HG03571 (cell line): ENCODE results near the gene ARF4.
"Not testable (repeated sequence)": the region's sequence is repeated elsewhere in the genome, so short reads cannot be mapped to it uniquely, and the experiment has no call there.

ENCODE experiments used
- ATAC-seq: cut with Tn5 transposase; IDR thresholded peaks from one replicate; pipeline ENCODE4 v1.9.1; 2021; ENCODE audit not compliant: unreplicated experiment

ARF4 gene

DNA sequence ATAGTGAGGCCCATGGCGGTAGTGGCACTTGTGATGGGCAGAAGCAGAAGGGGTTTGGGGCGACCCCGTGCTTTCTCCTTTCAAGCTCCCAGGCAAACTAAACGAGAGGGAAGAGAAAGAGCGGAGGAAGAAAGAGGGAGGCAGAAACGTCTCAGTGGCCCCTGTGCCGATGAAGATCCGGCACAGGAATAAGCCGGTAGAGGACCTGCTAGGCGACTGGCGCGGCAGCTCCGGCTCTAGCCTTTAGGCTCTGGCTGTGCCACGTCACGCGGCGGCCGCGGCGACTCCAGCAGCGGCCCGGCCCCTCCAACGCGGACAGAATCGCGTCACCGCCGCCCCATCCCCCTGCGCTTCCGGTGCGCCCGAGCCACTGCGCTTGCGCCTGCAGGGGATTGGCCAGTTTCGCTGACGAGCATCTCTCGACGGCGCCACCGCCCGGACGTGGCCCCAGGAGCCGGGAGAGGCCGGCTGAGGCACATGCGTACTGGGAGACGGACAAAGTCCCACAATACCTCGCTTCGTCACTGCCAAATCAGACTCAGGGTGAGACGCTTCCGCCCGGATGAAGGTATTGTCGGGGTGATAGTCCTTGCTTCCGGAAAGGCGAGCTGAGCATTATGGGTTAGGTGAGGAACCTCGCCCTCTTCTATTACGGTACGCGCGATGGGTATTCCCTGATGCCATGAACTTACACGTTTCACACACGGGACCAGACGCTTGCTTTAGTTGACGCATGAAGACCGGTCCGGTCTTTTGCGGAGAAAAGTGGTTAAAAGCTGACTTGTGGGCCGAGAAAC lies at the start of gene ARF4:
Gene ARF4, minus strand, starts transcription at position 218 of the 797 bp plus-strand sequence. Its CDS starts 204 bp downstream, at position 14.
- ATAC-seq = peak; percentile 93

DNA sequence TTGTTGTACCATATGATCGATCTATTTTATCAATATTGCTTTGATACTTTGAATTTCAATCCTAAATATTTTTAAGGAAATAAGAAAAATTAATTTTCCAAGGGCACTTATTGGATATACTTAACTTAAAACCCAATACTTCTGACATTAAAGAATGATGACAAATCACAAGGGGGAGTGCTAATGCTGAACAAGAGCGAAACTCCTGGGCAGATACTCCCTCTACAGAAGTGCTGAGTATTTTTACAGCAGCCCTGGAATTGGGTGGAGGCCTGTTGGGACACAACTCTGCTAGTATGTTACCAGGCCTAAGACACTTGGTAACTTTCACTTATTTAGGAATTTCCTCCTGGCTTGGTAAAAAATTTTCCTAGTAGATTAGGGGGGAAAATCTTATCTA lies 49.6 kb upstream of the ARF4 start:
- no peak for ATAC-seq

DNA sequence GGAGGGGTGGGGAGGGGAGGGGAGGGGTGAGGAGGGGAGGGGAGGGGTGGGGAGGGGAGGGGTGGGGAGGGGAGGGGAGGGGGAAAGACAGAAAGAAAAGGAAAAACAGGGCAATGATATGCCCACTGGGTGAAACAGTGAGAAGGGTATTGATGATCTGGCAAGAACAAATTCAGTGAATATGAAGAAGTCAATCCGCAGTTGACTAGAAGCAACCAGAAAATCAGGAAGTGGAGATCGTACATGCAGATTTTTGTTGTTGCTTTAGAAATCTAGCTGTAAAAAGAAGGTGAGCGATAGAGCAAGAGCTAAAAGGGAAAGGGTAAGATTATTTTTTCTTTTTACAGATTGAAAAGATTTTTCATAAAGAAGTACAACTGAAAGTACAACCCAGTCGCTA lies 47.6 kb upstream of the ARF4 start:
- no peak for ATAC-seq

GRCh38 chr3:57637391-57637790 lies 40.2 kb upstream of the ARF4 start:
- no peak for ATAC-seq

DNA sequence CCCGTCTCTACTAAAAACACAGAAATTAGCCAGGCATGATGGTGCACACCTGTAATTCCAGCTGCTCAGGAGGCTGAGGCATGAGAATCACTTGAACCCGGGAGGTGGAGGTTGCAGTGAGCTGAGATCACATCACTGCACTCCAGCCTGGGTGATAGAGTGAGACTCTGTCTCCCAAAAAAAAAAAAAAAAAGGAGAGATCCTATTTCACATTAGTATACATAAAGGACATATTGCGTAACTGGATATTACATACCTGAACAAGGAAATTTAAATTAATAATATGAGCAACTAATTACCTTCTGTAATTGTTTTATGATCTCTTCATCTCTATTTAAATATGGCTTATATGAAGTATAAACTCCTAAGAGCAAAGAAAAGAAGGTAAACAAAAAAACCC lies 37.1 kb upstream of the ARF4 start:
- not testable (repeated sequence) for ATAC-seq

DNA sequence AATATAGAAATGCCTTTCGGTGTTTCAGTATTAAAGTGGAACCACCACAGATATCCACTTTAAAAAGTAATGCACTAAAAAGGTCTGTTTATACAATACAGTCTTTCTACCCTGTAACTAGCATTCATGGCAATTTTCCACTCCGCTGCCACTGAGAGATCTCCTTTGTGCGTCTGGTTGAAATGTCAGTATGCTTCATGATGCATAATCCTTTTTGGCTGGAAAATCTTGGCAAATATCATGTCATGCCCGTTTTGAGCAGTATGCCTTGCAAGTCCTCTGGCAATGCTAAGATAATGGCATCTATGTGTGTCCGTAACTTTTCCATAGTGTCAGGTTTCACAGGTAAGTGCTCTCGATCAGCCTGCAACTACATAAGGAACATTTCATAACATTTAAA lies 30.8 kb upstream of the ARF4 start:
- ATAC-seq = no peak

- ATAC-seq = no peak
These were observed 27.7 kb upstream of the ARF4 start for GRCh38 chr3:57624801-57625200.

DNA sequence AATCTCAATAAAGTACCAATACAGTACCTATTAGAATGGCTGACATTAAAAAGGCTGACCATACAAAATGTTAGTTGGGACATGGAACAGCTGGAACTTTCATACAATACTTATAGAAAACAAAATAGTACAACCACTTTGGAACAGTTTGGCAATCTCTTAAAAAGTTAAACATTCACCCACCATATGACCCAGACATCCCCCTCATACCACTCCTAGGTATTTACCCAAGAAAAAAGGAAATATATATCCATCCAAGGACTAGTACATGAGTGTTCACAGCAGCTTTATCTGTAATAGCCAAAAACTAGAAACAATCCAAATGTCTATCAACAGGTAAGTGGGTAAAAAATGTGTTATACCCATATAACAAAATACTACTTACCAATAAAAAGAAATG lies 25.2 kb upstream of the ARF4 start:
- no peak for ATAC-seq

- no peak for ATAC-seq
These were observed 20.6 kb upstream of the ARF4 start for GRCh38 chr3:57617739-57618138.

DNA sequence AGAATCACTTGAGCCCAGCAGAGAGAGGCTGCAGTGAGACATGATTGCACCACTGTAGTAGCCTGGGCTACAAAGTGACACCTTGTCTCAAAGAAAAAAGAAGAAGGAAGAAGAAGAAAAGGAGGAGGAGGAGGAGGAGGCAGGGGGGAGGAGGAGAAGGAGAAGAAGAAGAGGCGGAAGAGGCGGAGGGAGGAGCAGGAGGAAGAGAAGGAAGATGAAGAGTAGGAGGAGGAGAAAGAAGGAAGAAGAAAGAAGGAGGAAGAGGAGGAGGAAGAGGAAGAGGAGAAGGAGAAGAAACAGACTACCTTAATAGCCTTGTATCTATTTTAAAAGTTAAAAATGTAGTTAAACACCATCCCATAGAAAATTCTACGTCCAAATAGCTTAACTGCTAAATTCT lies 19.1 kb upstream of the ARF4 start:
- ATAC-seq = no peak

DNA sequence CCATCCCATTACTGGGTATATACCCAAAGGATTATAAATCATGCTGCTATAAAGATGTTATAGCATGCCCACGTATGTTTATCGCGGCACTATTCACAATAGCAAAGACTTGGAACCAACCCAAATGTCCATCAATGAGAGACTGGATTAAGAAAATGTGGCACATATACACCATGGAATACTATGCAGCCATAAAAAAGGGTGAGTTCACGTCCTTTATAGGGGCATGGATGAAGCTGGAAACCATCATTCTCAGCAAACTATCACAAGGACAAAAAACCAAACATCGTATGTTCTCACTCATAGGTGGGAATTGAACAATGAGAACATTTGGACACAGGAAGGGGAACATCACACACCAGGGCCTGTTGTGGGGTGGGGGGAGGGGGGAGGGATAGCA lies 14.7 kb upstream of the ARF4 start:
- not testable (repeated sequence) for ATAC-seq

DNA sequence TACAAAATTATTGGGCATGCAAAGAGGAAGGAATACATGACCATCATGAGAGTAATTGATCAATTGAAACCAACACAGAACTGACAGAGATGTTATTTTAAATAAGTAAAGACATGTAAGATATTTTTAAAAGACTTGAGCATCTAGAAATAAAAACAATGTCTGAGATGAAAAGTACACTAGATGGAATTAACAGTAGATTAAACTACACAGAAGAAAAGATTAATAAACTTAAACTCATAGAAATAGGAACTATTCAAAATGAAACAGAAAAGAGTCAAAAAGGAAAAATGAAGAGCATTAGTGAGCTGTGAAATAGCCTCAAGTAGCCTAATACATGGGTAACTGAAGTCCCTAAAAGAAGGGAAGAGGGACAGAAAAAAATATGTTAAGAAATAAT lies 8.5 kb upstream of the ARF4 start:
- ATAC-seq = no peak

DNA sequence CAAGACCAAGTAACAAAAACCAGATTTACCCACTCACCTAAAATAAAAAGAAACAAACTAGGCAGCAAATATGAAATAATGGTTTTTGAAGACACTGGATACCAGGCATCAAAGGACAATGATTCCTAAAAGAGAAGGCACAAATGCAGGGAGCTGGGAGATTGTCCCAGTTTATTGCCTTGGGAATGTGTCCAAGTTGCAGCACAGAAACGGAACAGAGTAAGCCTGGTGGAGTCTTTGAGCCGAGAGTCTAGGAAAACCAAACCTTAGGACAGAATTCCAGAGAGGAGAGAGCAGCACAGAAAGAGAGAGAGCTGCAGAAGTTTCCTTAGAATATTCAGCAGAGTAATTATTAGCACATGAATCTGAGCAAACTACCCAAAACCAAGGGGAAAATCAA lies 7.8 kb upstream of the ARF4 start:
- no peak for ATAC-seq

DNA sequence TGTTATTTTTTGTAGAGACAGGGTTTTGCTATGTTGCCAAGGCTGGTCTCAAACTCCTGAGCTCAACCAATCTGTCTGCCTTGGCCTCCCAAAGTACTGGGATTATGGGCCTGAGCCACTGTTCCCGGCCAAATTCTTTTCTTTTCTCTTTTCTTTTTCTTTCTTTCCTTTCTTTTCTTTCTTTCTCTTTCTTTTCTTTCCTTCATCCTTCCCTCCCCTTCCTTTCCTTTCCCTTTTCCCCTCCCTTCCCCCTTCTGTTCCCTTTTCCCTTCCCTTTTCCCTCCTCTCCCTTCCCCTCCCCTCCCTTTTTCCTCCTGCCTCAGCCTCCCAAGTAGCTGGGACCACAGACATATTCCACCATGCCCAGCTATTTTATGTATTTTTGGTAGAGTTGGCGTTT lies 3.1 kb upstream of the ARF4 start:
- no peak for ATAC-seq

DNA sequence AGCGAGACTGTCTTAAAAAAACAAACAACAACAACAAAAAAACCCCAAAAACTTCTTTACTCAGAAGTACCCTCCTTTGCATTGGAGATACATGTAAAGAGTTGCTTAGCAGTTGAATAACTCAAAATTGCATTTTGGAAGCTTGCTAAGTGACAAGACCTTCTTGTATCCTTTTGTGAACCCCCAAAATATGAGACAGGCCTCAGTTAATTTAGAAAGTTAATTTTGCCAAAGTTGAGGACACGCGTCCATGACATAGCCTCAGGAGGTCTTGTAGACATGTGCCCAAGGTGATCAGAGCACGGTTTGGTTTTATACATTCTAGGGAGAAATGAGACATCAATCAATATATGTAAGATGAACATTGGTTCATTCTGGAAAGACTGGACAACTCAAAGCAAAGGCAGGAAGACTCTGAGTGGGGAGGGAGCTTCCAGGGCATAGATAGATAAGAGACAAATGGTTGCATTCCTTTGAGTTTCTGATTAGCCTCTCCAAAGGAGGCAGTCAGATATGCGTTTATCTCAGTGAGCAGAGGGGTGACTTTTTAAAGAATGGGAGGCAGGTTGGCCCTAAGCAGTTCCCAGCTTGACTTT lies 1.7 kb upstream of the ARF4 start:
- no peak for ATAC-seq

- ATAC-seq = no peak
These were observed 533 bp downstream of the ARF4 start for GRCh38 chr3:57596495-57597126.

GRCh38 chr3:57594576-57594975 lies 2.6 kb downstream of the ARF4 start:
- no peak for ATAC-seq

GRCh38 chr3:57594144-57594543 lies 3.0 kb downstream of the ARF4 start:
- no peak for ATAC-seq

DNA sequence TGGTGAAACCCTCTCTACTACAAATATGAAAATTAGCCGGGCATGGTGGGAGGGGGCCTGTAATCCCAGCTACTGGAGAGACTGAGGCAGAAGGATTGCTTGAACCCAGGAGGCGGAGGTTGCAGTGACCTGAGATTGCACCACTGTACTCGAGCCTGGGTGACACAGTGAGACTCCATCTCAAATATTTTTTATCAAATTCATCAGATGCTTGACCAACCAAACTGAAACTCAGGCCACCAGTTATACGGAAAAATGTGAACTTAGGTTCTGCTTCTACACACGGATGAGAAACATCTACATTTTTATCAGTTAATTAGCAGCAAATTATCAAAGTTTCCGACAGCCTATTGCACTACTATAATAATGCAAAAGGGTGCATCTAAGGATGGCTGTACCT lies 4.8 kb downstream of the ARF4 start:
- ATAC-seq = no peak

DNA sequence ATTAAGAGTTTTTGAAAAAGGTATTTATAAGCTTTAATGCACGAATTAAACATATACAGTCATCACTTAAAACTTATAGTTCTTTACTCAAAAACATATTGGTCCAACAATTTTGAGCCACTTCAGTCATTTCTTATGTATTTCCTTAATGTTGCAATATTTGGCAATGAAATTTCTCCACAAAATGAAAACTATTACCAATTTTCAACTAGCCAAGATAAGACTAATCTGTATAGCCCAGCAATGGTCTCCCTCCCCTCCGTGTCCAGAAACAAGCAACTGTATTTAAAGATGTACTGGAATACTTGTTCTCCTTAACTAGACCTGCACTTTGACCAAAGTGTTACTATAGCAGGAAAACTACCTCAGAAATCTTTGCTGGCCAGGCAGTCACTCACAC lies 9.2 kb downstream of the ARF4 start:
- no peak for ATAC-seq

- no peak for ATAC-seq
These were observed 10.4 kb downstream of the ARF4 start for GRCh38 chr3:57586778-57587177.

- no peak for ATAC-seq
These were observed 13.6 kb downstream of the ARF4 start for GRCh38 chr3:57583544-57583943.
